Tibial nerve (tissue), 3 donors: ENCODE data around the gene TCEA2.

Experiments
- POLR2A ChIP-seq, 2 donors: fragments of 450-650 bp; IDR thresholded peaks; one replicate each; pipeline ENCODE4 v1.6.1; 2017; ENCODE audit warnings: antibody characterized with exemption in 2 of 2, mild to moderate bottlenecking in 2 of 2, moderate library complexity in 2 of 2
- TF ChIP-seq, protein P1 (sequence below), 5 experiments: fragments of 200-600 bp in 3 of 5; fragments of 450-650 bp in 2 of 5; sonication (generic) in 3 of 5; IDR thresholded peaks; one replicate each; pipeline ENCODE4 v1.5.1; 2016 to 2019; ENCODE audit warnings: antibody characterized with exemption in 5 of 5, mild to moderate bottlenecking in 3 of 5, moderate library complexity in 2 of 5

DNA sequence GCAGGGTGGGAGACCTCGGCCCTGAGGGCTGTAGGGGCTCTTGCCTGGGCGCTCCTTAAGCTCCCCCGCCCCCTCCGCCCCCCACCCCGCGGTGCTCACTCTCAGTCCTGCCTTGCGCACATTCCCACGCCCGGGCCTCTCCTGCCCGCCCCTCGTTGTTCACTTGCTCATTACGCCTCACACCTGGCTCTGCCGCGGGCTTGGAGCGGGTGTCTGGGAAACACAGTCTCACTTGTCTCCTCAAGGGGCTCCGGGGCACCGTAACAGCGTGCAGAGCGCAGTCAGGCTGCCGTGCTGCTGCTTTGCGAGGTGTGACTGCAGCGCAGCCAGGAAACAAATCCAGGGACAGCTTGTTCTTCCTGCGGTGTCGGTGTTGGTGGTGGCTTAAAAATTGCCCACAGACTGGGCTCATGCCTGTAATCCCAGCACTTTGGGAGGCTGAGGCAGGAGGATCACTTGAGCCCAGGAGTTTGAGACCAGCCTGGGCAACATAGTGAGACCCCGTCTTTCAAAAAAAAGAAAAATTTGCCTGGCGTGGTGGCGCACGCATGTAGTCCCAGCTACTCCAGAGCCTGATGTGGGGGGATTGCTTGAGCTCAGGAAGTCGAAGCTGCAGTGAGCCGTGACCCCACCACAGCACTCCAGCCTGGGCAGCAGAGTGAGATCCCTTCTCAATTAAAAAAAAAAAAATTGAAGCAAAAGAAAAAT is 39.8 kb downstream of the TCEA2 start:
- TF ChIP-seq, protein P1, sequence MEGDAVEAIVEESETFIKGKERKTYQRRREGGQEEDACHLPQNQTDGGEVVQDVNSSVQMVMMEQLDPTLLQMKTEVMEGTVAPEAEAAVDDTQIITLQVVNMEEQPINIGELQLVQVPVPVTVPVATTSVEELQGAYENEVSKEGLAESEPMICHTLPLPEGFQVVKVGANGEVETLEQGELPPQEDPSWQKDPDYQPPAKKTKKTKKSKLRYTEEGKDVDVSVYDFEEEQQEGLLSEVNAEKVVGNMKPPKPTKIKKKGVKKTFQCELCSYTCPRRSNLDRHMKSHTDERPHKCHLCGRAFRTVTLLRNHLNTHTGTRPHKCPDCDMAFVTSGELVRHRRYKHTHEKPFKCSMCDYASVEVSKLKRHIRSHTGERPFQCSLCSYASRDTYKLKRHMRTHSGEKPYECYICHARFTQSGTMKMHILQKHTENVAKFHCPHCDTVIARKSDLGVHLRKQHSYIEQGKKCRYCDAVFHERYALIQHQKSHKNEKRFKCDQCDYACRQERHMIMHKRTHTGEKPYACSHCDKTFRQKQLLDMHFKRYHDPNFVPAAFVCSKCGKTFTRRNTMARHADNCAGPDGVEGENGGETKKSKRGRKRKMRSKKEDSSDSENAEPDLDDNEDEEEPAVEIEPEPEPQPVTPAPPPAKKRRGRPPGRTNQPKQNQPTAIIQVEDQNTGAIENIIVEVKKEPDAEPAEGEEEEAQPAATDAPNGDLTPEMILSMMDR (IDR thresholded peaks at IDR 0.05) = no peak
- TF ChIP-seq POLR2A (IDR thresholded peaks at IDR 0.05) = no peak
